ENCODE results near the gene LRP8.

The LRP8 gene

GRCh38 chr1:53304527-53304926, 23.3 kb downstream of the LRP8 start:
- DNase-seq (ENCODE audit: low spot score) = no peak

- DNase-seq (ENCODE audit: low spot score) = no peak
Measured at GRCh38 chr1:53303726-53304515, 23.9 kb downstream of the LRP8 start.

- no peak for DNase-seq (ENCODE audit: low spot score)
Measured at GRCh38 chr1:53303243-53303642, 24.6 kb downstream of the LRP8 start.

- DNase-seq (ENCODE audit: low spot score) = no peak
Measured at GRCh38 chr1:53299233-53299632, 28.6 kb downstream of the LRP8 start.

GRCh38 chr1:53298045-53298637, 29.7 kb downstream of the LRP8 start:
- DNase-seq (ENCODE audit: low spot score) = no peak

- DNase-seq (ENCODE audit: low spot score) = no peak
Measured at GRCh38 chr1:53297195-53297594, 30.7 kb downstream of the LRP8 start.

- DNase-seq (ENCODE audit: low spot score) = peak; percentile 58
Measured at GRCh38 chr1:53296117-53296749, 31.6 kb downstream of the LRP8 start.

- DNase-seq (ENCODE audit: low spot score) = no peak
Measured at GRCh38 chr1:53295726-53296116, 32.1 kb downstream of the LRP8 start.

- no peak for DNase-seq (ENCODE audit: low spot score)
Measured at GRCh38 chr1:53295295-53295694, 32.6 kb downstream of the LRP8 start.

- DNase-seq (ENCODE audit: low spot score) = no peak
Measured at GRCh38 chr1:53294567-53294966, 33.3 kb downstream of the LRP8 start.

- DNase-seq (ENCODE audit: low spot score) = no peak
Measured at GRCh38 chr1:53294061-53294460, 33.8 kb downstream of the LRP8 start.

- DNase-seq (ENCODE audit: low spot score) = no peak
Measured at GRCh38 chr1:53293123-53293522, 34.7 kb downstream of the LRP8 start.

- no peak for DNase-seq (ENCODE audit: low spot score)
Measured at GRCh38 chr1:53292690-53293089, 35.2 kb downstream of the LRP8 start.

GRCh38 chr1:53291574-53291973, 36.3 kb downstream of the LRP8 start:
- DNase-seq (ENCODE audit: low spot score) = no peak

- DNase-seq (ENCODE audit: low spot score) = peak; percentile 69
Measured at GRCh38 chr1:53288790-53289429, 39.0 kb downstream of the LRP8 start.

- DNase-seq (ENCODE audit: low spot score) = peak; percentile 80
Measured at GRCh38 chr1:53288002-53288789, 39.7 kb downstream of the LRP8 start.

GRCh38 chr1:53286955-53287354, 40.9 kb downstream of the LRP8 start:
- no peak for DNase-seq (ENCODE audit: low spot score)

GRCh38 chr1:53285969-53286760, 41.7 kb downstream of the LRP8 start:
- no peak for DNase-seq (ENCODE audit: low spot score)

GRCh38 chr1:53285546-53285945, 42.3 kb downstream of the LRP8 start:
- DNase-seq (ENCODE audit: low spot score) = no peak

- DNase-seq (ENCODE audit: low spot score) = no peak
Measured at GRCh38 chr1:53284224-53285020, 43.4 kb downstream of the LRP8 start.
